GM12873 (cell line): ENCODE measurements around the gene MAP2.

Experiments used
- CTCF ChIP-seq: IDR thresholded peaks from 2 replicates; pipeline ENCODE4 v1.5.1; 2012; ENCODE audit warnings: low read depth, mild to moderate bottlenecking, moderate library complexity, low read length, control low read depth; ENCODE audit not compliant: insufficient read depth; ENCODE audit errors: missing control alignments

Gene MAP2

GRCh38 chr2:209638346-209638745, 214.5 kb downstream of the MAP2 start:
- TF ChIP-seq CTCF, result no peak

- no peak for TF ChIP-seq CTCF
These were observed 216.5 kb downstream of the MAP2 start for GRCh38 chr2:209640358-209640757.

- TF ChIP-seq CTCF, result no peak
These were observed 218.4 kb downstream of the MAP2 start for GRCh38 chr2:209642146-209642820.

- TF ChIP-seq CTCF, result no peak
These were observed 221.0 kb downstream of the MAP2 start for GRCh38 chr2:209644842-209645241.

GRCh38 chr2:209648714-209649113, 224.9 kb downstream of the MAP2 start:
- TF ChIP-seq CTCF, result no peak

- TF ChIP-seq CTCF, result no peak
These were observed 229.3 kb downstream of the MAP2 start for GRCh38 chr2:209653134-209653533.

GRCh38 chr2:209661286-209661894, 237.5 kb downstream of the MAP2 start:
- TF ChIP-seq CTCF, result no peak
